Fibroblast of mammary gland (primary cell): ENCODE data around the gene DOCK2.
A peak's percentile ranks its signal among the peaks of the same experiment; 100 is the strongest.

Experiments
- DNase-seq: peaks from one replicate; pipeline ENCODE4 v3.0.0-alpha.2; 2010; ENCODE audit warnings: low read depth
- H3K4me3 ChIP-seq: 2 replicates; pipeline ENCODE4 v1.5.1; 2011; ENCODE audit warnings: low read depth, mild to moderate bottlenecking, low read length, moderate library complexity; ENCODE audit not compliant: control insufficient read depth
- CTCF ChIP-seq: conservative IDR thresholded peaks from 2 replicates; pipeline ENCODE4 v1.5.1; 2011; ENCODE audit warnings: low read depth, low read length, inconsistent platforms; ENCODE audit not compliant: control insufficient read depth, insufficient read depth

Gene DOCK2

GRCh38 chr5:169886677-169887076, 249.6 kb downstream of the DOCK2 start:
- H3K4me3 ChIP-seq: no peak overlapping the region
- no peak for DNase-seq
- no peak for TF ChIP-seq CTCF

- no peak for DNase-seq
- no peak overlapping the region for H3K4me3 ChIP-seq
- TF ChIP-seq CTCF: no peak
Measured at GRCh38 chr5:169889572-169889971, 252.5 kb downstream of the DOCK2 start.

GRCh38 chr5:169893010-169893409, 255.9 kb downstream of the DOCK2 start:
- no peak overlapping the region for H3K4me3 ChIP-seq
- no peak for DNase-seq
- TF ChIP-seq CTCF: no peak

- no peak overlapping the region for H3K4me3 ChIP-seq
- peak; percentile 51 for DNase-seq
- TF ChIP-seq CTCF: no peak
Measured at GRCh38 chr5:169893571-169893970, 256.5 kb downstream of the DOCK2 start.

GRCh38 chr5:169895926-169896325, 258.9 kb downstream of the DOCK2 start:
- peak; percentile 39 for DNase-seq
- TF ChIP-seq CTCF: no peak
- no peak overlapping the region for H3K4me3 ChIP-seq

GRCh38 chr5:169897481-169897880, 260.4 kb downstream of the DOCK2 start:
- no peak overlapping the region for H3K4me3 ChIP-seq
- no peak for TF ChIP-seq CTCF
- DNase-seq: no peak

- TF ChIP-seq CTCF: no peak
- DNase-seq: no peak
- no peak overlapping the region for H3K4me3 ChIP-seq
Measured at GRCh38 chr5:169901896-169902295, 264.8 kb downstream of the DOCK2 start.
